Peyer's patch (tissue), 4 donors: ENCODE measurements around the gene RRBP1.
"Not testable (repeated sequence)": the region's sequence is repeated elsewhere in the genome, so short reads cannot be mapped to it uniquely, and the experiment has no call there.

Source experiments
- POLR2A ChIP-seq, 2 donors: fragments of 450-650 bp; IDR thresholded peaks; one replicate each; pipeline ENCODE4 v1.5.1; 2017; ENCODE audit warnings: antibody characterized with exemption in 2 of 2, mild to moderate bottlenecking in 2 of 2, moderate library complexity in 2 of 2
- TF ChIP-seq, protein P1 (sequence below), 6 experiments: fragments of 450-650 bp in 4 of 6; fragments of 200-600 bp in 2 of 6; sonication (generic) in 1 of 6; IDR thresholded peaks; one replicate each; pipeline ENCODE4 v1.5.1; 2017 to 2019; ENCODE audit warnings: antibody characterized with exemption in 6 of 6, mild to moderate bottlenecking in 3 of 6, moderate library complexity in 1 of 6

DNA sequence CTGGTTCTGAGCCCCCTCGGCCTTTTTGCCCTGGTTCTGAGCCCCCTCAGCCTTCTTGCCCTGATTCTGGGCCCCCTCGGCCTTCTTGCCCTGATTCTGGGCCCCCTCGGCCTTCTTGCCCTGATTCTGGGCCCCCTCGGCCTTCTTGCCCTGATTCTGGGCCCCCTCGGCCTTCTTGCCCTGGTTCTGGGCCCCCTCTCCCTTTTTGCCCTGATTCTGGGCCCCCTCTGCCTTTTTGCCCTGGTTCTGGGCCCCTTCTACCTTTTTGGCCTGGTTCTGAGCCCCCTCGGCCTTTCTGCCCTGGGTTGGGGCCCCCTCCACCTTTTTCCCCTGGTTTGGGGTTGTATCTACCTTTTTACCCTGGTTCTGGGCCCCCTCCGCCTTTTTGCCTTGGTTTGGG is 22.7 kb downstream of the RRBP1 start:
- TF ChIP-seq, protein P1, sequence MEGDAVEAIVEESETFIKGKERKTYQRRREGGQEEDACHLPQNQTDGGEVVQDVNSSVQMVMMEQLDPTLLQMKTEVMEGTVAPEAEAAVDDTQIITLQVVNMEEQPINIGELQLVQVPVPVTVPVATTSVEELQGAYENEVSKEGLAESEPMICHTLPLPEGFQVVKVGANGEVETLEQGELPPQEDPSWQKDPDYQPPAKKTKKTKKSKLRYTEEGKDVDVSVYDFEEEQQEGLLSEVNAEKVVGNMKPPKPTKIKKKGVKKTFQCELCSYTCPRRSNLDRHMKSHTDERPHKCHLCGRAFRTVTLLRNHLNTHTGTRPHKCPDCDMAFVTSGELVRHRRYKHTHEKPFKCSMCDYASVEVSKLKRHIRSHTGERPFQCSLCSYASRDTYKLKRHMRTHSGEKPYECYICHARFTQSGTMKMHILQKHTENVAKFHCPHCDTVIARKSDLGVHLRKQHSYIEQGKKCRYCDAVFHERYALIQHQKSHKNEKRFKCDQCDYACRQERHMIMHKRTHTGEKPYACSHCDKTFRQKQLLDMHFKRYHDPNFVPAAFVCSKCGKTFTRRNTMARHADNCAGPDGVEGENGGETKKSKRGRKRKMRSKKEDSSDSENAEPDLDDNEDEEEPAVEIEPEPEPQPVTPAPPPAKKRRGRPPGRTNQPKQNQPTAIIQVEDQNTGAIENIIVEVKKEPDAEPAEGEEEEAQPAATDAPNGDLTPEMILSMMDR (IDR thresholded peaks at IDR 0.05), result not testable (repeated sequence)
- not testable (repeated sequence) for TF ChIP-seq POLR2A (IDR thresholded peaks at IDR 0.05)
